Stimulated activated naive B cell treated with anti-CD40 and anti-IgM and Interleukin-4, amounts not matched to agents 10 μg/mL and 1 μg/mL and 100 μg/mL, for 72 hours (primary cell): ENCODE measurements around the gene MYL11.

Source experiments
- ATAC-seq, 2 donors: fragments of 150-1000 bp; cut with Tn5 transposase; replicated peaks; 2 replicates each; pipeline ENCODE4 v1.10.0; 2021; ENCODE audit warnings: moderate library complexity in 1 of 2
- DNase-seq: peaks from one replicate; pipeline ENCODE4 v3.0.0; 2021
- H3K27ac Mint-ChIP-seq: one replicate; pipeline ENCODE4 v1.8.0; 2022; ENCODE audit warnings: mild to moderate bottlenecking, mixed read lengths
- H3K27me3 Mint-ChIP-seq, 2 donors: one replicate each; pipeline ENCODE4 v1.8.0; 2022; ENCODE audit warnings: mixed read lengths in 2 of 2
- H3K36me3 Mint-ChIP-seq, 2 donors: one replicate each; pipeline ENCODE4 v1.8.0; 2022; ENCODE audit warnings: mixed read lengths in 2 of 2, mild to moderate bottlenecking in 1 of 2
- H3K4me1 Mint-ChIP-seq, 2 donors: one replicate each; pipeline ENCODE4 v1.8.0; 2022; ENCODE audit warnings: mixed read lengths in 2 of 2, mild to moderate bottlenecking in 1 of 2
- H3K4me3 Mint-ChIP-seq, 2 donors: one replicate each; pipeline ENCODE4 v1.8.0; 2022; ENCODE audit warnings: mild to moderate bottlenecking in 2 of 2, mixed read lengths in 2 of 2, moderate library complexity in 1 of 2
- H3K9me3 Mint-ChIP-seq, 2 donors: one replicate each; pipeline ENCODE4 v1.8.0; 2022; ENCODE audit warnings: mixed read lengths in 2 of 2, mild to moderate bottlenecking in 1 of 2

The MYL11 gene

GRCh38 chr16:30421010-30421409 lies 46.4 kb downstream of the MYL11 start:
- Mint-ChIP-seq H3K36me3 (peaks cover 34 to 55% of the 10 kb centered on the region in 2 donors), H3K4me1 (peaks cover 23 to 28% of the 10 kb centered on the region in 2 donors), H3K4me3 (no peak overlapping the region), H3K27me3 (no peaks in the 10 kb centered on the region), H3K9me3 (no peaks in the 10 kb centered on the region), H3K27ac (peak overlapping the region; percentile 28)
- DNase-seq (no peak), ATAC-seq (no peak)
